ENCODE data around the gene MKX. TPM values are rescaled to one million over a fixed set of nuclear protein-coding genes. Genes with fewer than 3 reads are reported as not detected.

The MKX gene
- total and polyA plus RNA-seq, 2 donors from 2014 or later, result 1.3 TPM; not detected in 1

DNA sequence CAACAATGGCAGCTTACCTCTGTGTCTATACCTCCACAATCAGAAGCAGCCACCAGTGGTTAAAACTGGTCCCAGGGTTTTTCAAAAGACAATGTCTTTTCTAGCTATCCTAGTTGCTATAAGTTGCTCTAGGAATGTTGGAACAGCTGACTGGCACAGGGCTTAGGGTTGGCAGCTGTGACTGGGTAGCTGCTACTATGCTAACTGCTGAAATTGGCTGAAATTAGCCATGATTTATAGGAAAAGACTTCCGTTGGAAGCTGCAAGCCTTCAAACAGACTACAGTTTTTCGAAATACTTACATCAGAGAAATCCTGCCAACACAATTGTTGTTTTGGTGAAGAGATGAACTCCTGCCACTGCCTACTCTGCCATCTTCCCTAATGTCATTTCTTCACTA is 102.3 kb downstream of the MKX start:
- no peaks in the 10 kb centered on the region for H3K4me1 ChIP-seq (ENCODE audit: control insufficient read depth in 2 of 3, insufficient read depth in 2 of 3, low read depth in 1 of 3, low read length in 3 of 3)
- no peaks in the 10 kb centered on the region for H3K9me3 ChIP-seq (ENCODE audit: control insufficient read depth in 2 of 3, insufficient read depth in 1 of 3, low read length in 3 of 3)
- no peaks in the 10 kb centered on the region for H3K36me3 ChIP-seq (ENCODE audit: control insufficient read depth in 2 of 3, insufficient read depth in 3 of 3, low read length in 3 of 3)
- intact Hi-C loops (cut with DNase I), result no loop called here
- H3K27ac ChIP-seq (ENCODE audit: low read depth in 2 of 2, low read length in 2 of 2), result no peak overlapping the region
- DNase-seq (no peak), FAIRE-seq (no peak)
- TF ChIP-seq, protein P1, sequence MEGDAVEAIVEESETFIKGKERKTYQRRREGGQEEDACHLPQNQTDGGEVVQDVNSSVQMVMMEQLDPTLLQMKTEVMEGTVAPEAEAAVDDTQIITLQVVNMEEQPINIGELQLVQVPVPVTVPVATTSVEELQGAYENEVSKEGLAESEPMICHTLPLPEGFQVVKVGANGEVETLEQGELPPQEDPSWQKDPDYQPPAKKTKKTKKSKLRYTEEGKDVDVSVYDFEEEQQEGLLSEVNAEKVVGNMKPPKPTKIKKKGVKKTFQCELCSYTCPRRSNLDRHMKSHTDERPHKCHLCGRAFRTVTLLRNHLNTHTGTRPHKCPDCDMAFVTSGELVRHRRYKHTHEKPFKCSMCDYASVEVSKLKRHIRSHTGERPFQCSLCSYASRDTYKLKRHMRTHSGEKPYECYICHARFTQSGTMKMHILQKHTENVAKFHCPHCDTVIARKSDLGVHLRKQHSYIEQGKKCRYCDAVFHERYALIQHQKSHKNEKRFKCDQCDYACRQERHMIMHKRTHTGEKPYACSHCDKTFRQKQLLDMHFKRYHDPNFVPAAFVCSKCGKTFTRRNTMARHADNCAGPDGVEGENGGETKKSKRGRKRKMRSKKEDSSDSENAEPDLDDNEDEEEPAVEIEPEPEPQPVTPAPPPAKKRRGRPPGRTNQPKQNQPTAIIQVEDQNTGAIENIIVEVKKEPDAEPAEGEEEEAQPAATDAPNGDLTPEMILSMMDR (IDR thresholded peaks at IDR 0.05; ENCODE audit: borderline replicate concordance, extremely low read depth, insufficient read depth), result no peak
- H3K4me3 ChIP-seq (ENCODE audit: low read length in 3 of 3), result no peak overlapping the region
- no peak overlapping the region for H3K9ac ChIP-seq (ENCODE audit: low read length in 3 of 3)
- no peaks in the 10 kb centered on the region for H3K27me3 ChIP-seq (ENCODE audit: control insufficient read depth, insufficient read depth, low read length)

DNA sequence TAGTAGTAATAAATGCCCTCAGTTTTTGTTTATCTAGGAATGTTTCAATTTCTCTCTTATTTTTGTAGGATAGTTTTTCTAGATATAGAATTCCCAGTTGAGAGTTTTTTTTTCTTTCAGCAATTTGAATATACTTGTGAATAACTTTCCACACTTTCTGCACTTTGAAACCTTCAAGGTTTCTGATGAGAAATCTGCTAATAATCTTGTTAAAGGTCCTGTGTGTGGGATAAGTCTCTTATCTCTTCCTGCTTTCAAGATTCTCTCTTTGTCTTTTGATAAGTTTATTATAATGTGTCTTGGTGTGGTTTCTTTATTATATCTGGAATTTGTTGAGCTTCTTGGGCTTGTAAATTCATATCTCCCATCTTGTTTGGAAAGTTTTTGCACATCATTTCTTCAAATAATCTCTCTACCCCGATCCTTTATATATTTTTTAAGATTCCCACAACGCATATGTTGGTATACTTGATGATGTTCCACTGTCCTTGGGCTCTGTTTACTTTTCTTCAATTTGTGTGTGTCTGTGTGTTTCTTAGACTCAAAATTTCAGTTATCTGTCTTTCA is 103.5 kb downstream of the MKX start:
- TF ChIP-seq, protein P1 (IDR thresholded peaks at IDR 0.05; ENCODE audit: borderline replicate concordance, extremely low read depth, insufficient read depth), result no peak
- no peaks in the 10 kb centered on the region for H3K9me3 ChIP-seq (ENCODE audit: control insufficient read depth in 2 of 3, insufficient read depth in 1 of 3, low read length in 3 of 3)
- no peak overlapping the region for H3K4me3 ChIP-seq (ENCODE audit: low read length in 3 of 3)
- FAIRE-seq (no peak), DNase-seq (no peak)
- no peak overlapping the region for H3K27ac ChIP-seq (ENCODE audit: low read depth in 2 of 2, low read length in 2 of 2)
- H3K4me1 ChIP-seq (ENCODE audit: control insufficient read depth in 2 of 3, insufficient read depth in 2 of 3, low read depth in 1 of 3, low read length in 3 of 3), result no peaks in the 10 kb centered on the region
- intact Hi-C loops (cut with DNase I), result no loop called here
- no peaks in the 10 kb centered on the region for H3K27me3 ChIP-seq (ENCODE audit: control insufficient read depth, insufficient read depth, low read length)
- no peak overlapping the region for H3K9ac ChIP-seq (ENCODE audit: low read length in 3 of 3)
- H3K36me3 ChIP-seq (ENCODE audit: control insufficient read depth in 2 of 3, insufficient read depth in 3 of 3, low read length in 3 of 3), result no peaks in the 10 kb centered on the region

DNA sequence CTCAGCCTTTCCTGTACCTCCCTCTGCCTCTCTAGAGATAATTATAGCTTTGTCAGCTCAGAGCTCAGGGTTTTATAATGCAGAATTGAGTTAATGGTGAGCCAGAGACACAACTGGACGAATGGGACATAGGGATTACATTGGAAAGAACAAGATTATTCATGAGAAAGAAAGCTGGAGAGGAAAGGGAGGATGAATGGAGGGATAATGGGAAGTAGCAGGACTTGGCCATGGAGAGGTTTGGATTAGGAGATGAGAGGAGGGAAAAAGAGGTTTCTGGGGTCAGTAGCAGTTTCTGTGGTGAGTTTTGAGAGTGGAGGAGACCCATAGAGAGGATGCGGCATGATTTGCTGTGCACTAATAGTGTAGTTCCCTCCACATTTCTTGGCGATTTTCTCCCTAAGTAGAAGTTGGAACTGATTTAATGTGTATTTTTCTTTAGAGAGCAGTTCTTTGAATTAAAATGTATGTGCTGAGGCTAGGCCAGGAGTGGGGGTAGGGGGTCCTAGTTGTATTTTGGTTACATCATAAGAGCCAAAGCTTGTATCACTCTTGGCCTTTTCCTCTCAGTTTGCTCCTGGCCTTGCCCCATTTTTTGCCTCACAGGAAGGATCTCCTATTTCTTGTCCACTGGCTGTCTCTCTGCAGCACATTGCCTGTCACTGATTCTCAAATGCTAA is 107.4 kb downstream of the MKX start:
- Histone ChIP-seq H3K27ac (ENCODE audit: low read depth in 2 of 2, low read length in 2 of 2) (no peak overlapping the region), H3K36me3 (ENCODE audit: control insufficient read depth in 2 of 3, insufficient read depth in 3 of 3, low read length in 3 of 3) (no peaks in the 10 kb centered on the region), H3K9ac (ENCODE audit: low read length in 3 of 3) (no peak overlapping the region), H3K9me3 (ENCODE audit: control insufficient read depth in 2 of 3, insufficient read depth in 1 of 3, low read length in 3 of 3) (no peaks in the 10 kb centered on the region), H3K27me3 (ENCODE audit: control insufficient read depth, insufficient read depth, low read length) (no peaks in the 10 kb centered on the region), H3K4me1 (ENCODE audit: control insufficient read depth in 2 of 3, insufficient read depth in 2 of 3, low read depth in 1 of 3, low read length in 3 of 3) (no peaks in the 10 kb centered on the region), H3K4me3 (ENCODE audit: low read length in 3 of 3) (no peak overlapping the region)
- intact Hi-C loops (cut with DNase I), result no loop called here
- TF ChIP-seq, protein P1 (IDR thresholded peaks at IDR 0.05; ENCODE audit: borderline replicate concordance, extremely low read depth, insufficient read depth), result no peak
- FAIRE-seq (no peak), DNase-seq (no peak)
